ENCODE data around the gene MTMR3.

- TF ChIP-seq POLR2A (IDR thresholded peaks at IDR 0.05; ENCODE audit: borderline replicate concordance, extremely low read depth, insufficient read depth, insufficient read length): no peak
- no peak for TF ChIP-seq CTCF (IDR thresholded peaks at IDR 0.05 in 2 of 3, conservative IDR thresholded peaks at IDR 0.05 in 1 of 3; ENCODE audit: borderline replicate concordance in 1 of 3, insufficient read depth in 1 of 3, low read depth in 2 of 3, low read length in 2 of 3)
- no peak for TF ChIP-seq ELF1 (IDR thresholded peaks at IDR 0.05; ENCODE audit: borderline replicate concordance, low read depth)
- TF ChIP-seq FOSL1 (IDR thresholded peaks at IDR 0.05; ENCODE audit: low read depth): no peak
- TF ChIP-seq SIN3A (IDR thresholded peaks at IDR 0.05; ENCODE audit: low read depth): no peak
- no peak for TF ChIP-seq POLR2AphosphoS5 (IDR thresholded peaks at IDR 0.05; ENCODE audit: low read depth, low read length)
- no peak for TF ChIP-seq RAD21 (IDR thresholded peaks at IDR 0.05; ENCODE audit: low read depth)
- TF ChIP-seq REST (IDR thresholded peaks at IDR 0.05; ENCODE audit: low read depth): no peak
- TF ChIP-seq ZBTB33 (IDR thresholded peaks at IDR 0.05; ENCODE audit: extremely low read depth, insufficient replicate concordance, low read length): no peak
- TF ChIP-seq SRF (IDR thresholded peaks at IDR 0.05; ENCODE audit: low read depth): no peak
- TF ChIP-seq EZH2 (IDR thresholded peaks at IDR 0.05): no peak
- TF ChIP-seq ZNF274 (IDR thresholded peaks at IDR 0.05; ENCODE audit: low read depth, low read length): no peak
Observed at GRCh38 chr22:30041475-30041874, 158.5 kb downstream of the MTMR3 start.

Data from HCT116 (cell line).